KBM-7 (cell line): ENCODE measurements around the gene AMACR.

Experiments used
- DNase-seq: peaks from one replicate; pipeline ENCODE4 v3.0.0-alpha.2; 2015
- in situ Hi-C: fragments of 300-500 bp; cut with MboI; formaldehyde crosslinking; loops from 2 replicates; pipeline ENCODE4 v1.14.3; 2020; ENCODE audit warnings: low sequenced_read_pairs, low pct_unique_long_range_greater_than_20kb, mixed read lengths

The AMACR gene

DNA sequence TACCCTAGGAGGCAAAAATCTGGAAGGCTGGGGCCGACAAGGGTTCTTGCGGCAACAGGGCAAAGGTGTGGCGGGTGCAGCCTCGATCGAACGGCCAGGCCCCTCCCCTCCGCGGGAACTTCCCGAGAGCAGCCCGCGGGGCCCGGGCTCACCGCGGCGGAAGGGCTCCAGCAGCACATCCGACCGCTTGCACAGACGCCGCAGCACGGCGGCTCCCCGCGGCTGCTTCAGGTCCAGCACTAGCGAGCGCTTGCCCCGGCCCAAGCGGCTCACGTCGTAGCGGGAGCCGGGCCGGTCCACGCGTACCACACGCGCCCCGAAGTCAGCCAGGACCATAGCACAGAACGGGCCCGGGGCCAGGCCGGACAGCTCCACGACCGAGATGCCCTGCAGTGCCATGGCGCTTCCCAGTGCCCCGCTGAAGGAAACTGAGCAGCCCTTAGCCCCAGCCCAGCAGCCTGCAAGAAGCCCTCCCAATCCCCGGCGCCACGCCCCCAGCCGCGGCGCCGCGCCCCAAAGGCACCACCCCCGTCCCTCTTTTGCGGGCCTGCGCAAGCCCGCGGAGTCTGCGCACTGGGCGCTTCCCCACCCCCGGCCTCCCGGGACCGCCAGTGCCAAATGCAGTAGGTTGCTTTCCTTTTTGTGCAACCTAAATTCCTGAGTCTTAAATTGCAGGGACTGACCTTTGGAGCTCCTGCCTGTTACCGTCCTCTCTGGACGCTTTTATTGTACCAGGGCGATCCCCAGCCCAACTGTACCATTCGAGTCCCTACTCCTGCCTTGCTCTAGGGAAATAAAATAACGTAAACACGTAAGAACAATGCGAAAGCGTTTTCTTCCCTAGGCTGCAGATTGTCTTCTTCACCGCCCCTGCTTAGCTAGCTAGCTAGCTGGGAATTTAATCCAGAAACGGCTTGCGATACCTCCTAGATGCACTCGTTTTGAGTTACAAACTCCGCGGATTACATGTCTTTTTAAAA is at the start of gene AMACR:
Gene AMACR (minus strand): TSS at position 430 of the 980 bp plus-strand sequence. CDS start 31 bp downstream, at position 399.
- in situ Hi-C loops: no loop called here
- DNase-seq: peak; percentile 97

DNA sequence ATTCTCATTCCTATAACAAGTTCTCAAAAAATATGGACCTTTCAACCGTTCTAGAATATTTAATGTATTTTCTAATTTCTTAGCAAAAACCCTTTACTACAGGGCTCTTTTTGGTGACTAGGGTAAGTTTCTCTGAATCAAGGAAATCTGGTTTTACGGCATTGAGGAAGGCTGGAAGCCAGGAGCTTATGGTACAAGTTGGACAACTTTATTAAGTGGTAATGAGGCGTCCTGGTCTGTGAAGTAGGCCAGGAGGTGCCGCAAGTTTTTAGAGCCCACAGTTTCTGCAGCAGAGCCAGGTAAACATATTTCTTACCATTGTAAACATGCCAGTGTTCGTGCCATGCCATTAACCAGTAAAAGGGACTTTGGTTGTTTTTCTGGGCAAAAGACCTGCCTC is 49.7 kb upstream of the AMACR start:
- in situ Hi-C loops: no loop called here
- no peak for DNase-seq

DNA sequence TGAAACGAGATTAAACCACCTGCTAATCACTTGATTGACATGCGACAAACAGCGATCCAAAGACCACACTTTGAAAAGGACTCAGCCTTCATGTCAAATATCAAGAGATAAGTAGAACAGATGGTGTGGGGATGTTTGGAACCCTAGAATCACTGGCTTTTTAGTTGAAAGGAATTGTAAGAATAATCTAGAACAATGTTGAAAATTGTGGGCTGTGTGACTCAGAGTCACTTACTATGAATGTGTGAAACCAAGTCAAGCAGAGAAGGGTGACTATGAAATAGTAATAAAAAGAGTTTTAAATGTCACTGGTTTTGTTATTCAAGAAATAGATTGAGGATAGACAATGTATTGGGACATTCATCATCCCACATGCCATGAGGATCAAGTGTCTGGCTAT is 49.3 kb upstream of the AMACR start:
- no peak for DNase-seq
- in situ Hi-C loops: no loop called here

DNA sequence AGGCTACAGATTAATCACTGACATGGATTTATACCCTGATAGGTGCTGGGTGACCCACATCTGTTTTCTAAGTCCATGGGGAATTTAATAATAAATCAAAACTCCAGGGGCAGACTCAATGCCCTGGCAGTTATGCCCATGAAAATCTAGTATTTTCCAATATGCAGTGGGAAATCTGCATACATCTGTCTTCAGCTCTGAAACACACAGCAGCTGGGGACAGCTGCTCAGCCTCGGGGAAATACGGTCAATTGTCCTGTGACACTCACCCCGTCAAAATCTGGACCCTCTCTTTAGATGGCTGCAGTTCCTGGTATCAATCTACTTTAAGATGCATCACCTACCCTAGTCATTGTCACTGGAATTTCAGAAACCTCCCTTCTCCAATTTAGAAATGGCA is 47.8 kb upstream of the AMACR start:
- DNase-seq: no peak
- in situ Hi-C loops: no loop called here

DNA sequence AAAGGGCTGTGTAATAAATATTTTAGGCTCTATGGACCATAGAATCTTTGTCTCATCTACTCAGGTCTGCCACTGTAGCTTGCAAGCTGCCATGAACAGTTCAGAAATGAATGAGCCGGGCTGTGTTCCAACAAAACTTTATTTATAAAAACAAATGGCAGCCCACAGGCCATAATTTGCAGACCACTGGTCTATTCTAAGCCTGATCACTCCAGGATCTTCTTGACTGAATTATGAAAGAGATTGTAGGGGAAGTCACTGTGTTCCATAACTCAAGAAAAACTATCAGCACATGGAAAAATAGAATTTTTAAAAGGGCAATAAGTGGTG is 46.5 kb upstream of the AMACR start:
- DNase-seq: no peak
- in situ Hi-C loops: no loop called here

DNA sequence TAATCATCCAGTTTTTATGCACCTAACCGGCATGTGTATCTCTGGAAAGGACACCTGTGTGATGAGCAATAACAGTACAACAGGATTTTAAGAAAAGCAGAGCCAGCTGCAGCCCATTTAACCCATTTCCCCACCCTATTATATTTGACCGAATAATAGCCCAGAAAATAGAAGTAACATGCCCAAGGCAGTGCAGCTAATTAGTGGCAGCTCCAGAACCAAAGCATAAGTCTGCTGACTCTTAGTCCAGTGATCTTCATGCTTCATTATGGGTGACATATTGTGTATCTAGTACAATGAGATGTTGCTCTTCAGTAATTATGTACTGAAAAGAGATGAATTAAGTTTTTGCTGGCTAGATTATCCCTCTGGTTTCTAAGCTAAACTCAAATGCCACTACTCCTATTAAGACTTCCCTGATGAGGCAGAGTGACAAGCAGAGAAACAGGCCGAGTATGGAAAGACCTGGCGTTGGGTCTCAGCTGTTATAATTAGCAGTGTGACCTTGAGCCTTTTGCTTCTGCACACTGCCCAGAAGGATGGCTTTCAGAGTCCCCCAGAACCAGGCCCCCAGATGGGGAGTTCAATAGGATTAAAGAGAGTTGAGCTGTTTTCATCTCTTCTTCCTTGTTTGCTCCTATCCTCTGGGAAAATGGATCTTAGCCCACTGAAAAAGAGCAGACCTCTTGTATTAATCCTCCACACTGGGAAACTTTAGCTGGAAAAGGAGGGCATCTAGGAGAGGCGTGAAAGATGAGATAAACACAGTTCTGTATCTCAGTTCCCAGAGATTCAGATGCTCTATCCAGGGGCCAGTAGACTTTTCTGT is 45.9 kb upstream of the AMACR start:
- DNase-seq: no peak

DNA sequence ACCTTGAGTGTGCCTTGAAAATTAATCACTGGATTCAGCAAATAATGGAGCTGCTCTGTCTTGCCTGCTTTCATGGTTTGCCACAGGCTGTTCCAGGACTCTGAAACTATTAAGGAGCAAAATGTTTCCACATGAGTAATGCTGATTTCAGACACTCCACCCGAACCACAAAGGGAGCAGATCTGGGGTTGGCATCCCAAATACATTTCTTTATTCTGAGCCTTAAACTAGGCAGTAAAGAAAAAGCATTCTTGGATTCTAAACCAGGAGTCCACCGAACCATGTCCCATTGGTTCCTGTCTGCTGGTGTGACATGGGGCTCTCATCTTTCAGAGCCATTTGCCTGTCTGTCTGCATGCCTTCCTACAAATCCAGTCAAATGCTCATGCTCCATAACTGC is 45.3 kb upstream of the AMACR start:
- in situ Hi-C loops: no loop called here
- no peak for DNase-seq

More for the DNA sequence above, 45.9 kb upstream of the AMACR start:
- in situ Hi-C loops: no loop called here

DNA sequence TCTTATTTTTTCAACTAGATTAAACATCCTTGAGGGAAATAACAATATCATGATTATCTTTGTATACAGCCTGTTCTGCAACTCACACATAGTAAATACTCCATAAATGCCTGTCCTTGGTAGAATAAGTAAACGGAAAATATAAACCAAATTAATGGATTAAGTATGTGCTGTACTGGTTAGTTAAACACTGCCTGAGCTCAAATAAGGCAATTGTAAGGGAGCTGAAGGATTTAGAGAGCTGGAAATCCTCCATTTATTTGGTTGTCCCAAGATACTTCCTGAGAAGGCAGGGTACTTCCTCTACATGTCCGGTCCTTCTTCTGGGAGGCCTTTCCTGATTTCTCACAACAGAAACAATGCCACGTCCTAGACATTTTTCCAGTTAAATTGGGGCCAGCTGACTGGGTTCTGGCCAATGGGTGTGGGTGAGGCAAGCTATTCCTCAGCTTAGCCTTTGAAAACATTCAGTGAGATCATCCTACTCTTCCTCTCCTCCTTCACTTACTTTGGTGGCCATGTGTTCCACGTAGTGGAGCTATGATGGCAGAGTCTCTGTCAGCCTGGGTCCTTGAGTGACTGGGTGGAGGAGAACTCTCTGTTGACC is 43.6 kb upstream of the AMACR start:
- DNase-seq: no peak
- in situ Hi-C loops: no loop called here

DNA sequence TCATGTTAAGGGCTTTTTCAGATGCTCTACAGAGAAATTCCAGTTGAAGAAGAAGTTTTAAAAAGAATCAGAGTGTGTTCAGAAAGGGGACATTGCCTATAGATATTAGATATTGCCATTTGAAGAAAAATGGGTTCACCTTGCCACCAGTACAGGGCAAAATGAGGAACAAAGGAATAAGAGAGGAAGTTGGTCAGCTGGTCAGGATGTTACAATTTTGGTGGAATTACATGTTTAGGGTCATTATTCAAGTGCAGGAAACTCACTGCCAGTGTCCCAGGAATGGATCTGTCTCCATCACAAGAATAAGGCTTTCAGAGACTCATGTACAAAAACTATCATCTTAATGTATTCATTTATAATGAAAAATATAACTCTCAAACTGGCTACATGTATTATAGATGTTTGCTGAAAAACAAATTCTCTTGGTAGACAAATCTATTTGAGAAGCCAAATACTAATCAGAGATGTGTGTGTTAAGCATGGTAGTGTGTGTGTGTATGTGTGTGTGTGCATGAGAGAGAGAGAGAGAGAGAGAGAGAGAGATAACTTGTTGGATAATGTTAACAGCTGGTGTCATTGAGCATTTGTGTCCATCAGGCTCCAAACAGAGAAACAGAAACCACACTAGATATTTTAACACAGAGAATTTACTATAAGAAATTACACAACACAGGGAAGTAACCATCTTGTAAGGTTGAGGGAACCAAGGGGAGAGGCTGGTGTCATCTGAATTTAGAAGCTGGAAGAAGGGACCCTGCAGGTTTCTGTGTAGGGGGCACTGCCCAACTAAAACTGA is 40.1 kb upstream of the AMACR start:
- in situ Hi-C loops: no loop called here

DNA sequence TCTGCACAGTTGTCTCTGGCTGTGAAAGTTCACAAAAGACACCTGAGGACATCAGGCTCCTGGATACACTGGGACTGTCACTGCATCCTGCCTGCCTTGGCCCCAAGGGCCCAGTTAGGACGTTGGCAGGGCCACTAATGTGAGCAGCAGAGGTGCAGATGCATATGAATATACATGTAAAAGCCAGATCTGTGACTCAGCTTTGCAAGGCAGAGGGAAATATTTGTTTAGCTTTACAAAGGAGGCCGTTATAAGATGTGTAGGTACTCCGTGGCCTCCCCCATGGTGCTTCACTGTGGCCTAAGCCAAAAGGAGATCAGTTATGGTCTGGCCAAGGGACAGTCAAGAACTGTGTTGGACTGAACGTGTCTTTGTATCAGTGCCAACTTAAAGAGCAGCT is 39.3 kb upstream of the AMACR start:
- DNase-seq: no peak
- in situ Hi-C loops: no loop called here

More for the DNA sequence above, 40.1 kb upstream of the AMACR start:
- peak; percentile 29 for DNase-seq

DNA sequence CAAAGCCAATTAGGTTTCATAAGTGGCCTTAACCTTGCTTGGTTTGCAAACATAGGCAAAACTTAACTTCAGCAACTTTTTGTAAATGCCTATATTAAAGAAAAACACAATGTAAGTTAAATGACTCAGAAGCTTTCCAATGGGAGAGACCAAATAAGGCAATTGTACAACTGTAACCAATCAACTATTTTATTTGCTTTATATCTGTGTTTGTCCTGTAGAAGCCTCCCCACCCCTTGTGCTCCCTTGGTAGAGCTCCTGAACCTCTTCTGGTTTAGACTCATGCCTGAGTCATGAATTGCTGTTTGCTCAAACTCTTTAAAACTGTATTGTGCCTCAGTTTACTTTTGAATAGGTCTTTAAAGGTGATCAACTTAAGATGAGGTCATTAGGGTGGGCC is 38.1 kb upstream of the AMACR start:
- no peak for DNase-seq
- in situ Hi-C loops: no loop called here

DNA sequence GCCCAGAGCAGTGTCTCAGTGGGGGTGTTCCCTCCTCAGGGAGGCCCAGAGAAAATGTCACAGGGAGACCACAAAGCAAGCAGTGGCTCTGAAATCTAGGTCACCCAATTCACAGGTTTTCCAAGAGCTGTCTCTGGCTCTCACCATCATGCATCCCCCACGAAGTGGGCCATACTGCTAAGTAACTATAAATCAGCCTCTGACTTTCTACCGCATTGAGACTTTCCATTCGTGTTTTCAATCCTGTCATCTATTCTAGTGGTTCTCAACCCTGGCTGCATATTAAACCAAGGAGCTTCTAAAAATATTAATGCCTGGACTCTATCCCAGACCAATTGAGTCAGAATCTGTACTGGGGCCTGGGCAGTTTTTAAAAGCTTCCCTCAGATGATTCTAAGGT is 37.2 kb upstream of the AMACR start:
- in situ Hi-C loops: no loop called here
- no peak for DNase-seq

DNA sequence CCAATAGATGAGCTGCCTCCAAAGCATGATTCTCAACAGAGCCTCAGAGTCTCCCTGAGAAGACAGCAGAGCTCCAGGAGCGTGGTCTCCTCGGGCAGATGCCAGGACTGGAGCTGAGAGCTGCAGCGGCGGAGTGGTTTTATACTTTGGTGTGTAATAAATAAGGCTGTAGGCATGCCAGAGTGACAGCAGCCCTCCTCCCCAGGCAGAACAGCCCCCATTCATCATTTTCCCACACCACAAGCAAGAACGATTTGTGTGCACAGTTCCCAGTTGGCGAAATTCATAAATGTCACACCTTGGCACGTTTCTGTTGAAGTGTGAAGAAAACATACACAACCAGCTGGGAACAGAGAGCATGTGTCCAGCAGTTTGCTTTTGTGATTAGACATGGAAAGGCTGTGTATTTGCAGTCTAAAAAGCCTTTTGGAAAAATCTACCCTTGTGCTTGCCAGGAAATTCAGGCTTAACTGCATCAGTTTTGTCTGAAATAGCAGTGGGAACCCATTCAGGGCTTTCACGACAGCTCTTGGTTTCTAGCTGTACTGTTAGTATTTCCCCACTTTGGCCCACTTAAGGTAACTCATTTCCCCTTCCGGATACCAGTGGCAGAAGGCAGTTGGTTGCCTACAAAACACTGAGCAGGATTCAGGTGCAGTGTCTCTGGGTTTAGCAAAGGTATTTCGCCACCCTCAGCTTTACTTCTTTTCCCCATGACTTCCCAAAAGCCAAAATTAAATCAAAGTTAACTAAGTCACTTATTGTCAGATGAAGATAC is 35.4 kb upstream of the AMACR start, which contains the start of gene C1QTNF3:
Gene C1QTNF3 (minus strand): TSS at position 115 of the 778 bp plus-strand sequence. CDS start 88 bp downstream, at position 27.
- in situ Hi-C loops: no loop called here
- no peak for DNase-seq

DNA sequence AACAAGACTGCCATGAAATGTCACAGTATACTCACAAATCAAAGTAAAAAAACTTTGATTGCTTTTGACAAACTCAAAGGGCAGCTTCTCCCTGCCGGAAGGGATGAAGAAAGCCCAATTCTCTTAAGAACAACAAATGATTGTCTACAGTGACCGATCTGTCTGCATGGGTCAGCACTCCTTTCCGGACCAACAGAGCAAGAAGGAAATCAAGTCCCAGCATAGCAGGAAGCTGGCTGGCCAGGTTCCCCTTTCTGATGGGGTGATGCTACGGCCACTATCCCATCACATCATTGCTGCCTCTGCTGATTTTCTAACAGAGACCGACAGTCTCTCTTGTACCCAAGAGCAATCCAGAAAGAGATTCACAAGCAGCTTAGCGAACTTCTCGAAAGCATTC is 34.5 kb upstream of the AMACR start:
- in situ Hi-C loops: no loop called here
- peak; percentile 23 for DNase-seq

DNA sequence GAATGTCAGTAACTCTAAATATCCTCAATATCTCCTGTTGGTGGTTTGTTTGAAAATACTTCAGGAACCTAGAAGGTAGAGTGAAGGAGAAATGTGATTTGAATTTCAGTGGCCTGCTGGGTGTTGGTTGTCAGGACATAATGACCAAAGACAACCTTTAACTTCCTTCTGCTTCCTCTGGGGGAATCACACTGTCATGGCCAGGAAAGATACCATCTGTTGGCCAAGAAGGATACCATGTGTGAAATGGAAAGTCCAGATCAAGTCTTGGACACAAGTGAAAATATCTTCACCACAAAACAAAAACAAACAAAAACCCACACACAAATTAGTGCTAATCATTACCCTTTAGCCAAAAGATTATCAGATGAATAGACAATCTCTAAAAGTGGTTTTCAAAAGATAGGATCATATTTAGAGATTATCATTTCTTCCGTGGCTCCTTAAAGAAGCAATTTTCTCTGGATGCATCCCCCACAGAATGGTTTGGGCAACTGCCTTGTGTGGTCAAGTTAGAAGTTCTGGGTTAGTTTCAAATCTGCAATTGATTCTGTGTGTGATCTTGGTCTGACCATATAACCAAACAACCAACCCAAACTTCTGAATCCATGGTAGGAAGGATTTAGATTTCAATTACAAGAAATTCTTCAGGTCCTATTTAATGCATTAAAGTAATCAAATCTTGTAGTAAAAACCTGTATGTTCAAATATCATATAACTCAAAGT is 33.6 kb upstream of the AMACR start:
- no peak for DNase-seq
- in situ Hi-C loops: no loop called here

DNA sequence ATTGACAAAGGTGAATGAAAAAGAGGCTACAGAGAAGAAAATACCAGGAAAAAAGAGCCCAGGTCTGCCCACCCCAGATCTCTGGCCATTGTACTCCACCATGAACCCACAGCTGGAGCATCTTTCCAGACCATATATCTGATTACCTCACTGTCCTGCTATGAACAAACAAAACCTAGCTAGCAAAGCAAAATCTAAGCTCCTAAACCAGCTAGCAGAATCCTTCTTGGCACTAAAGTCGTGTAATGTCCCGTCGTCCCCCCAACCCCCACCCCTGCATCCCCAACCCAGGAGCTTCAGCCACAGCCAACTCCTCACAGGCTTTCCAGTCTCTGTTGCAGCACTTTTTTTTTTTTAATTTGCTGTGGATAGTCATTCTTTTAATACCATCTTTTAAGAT is 32.6 kb upstream of the AMACR start:
- in situ Hi-C loops: no loop called here
- DNase-seq: no peak

DNA sequence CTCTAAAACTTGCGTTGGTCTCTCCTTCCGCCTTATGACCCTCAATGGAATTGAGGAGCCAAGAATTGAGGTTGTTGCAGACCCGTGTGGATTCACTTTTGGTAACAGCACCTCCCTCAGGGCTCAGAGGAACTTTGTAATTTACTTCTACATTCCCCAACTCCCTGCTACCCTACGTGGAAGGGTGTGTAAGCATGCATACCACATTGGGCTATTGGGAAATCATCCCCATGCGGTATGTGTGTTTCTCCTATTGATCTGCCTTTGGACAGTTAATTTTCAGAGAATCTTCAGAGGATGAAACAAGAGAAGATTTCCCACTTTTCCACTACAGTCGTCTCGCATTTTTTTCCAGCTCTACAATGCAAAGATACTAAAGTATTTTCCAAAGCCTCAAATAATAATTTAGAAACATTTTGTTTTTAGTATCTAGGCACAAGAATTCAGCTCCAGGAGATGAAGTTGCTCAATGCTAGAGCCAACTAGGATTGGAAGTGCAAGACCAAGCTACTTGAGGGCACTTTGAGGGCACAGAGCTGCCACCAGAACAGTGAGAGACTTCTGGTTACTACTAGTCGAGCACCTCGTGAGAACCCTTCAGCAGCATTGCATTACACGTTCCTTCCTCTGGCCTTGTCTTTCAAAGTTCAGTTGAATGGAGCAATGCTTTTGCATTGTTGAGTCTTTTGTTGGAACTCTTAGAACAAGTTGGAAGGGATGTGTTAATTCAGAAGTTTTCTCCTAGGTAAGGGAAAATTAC is 31.7 kb upstream of the AMACR start:
- DNase-seq: no peak
- in situ Hi-C loops: no loop called here
